T-cell (primary cell): ENCODE data around the gene FANCG. TPM values are rescaled to one million over a fixed set of nuclear protein-coding genes. Genes with fewer than 3 reads are reported as not detected.

Experiments used
- ATAC-seq, 4 experiments: fragments of 200-7000 bp in 3 of 4; fragments of 150-1000 bp in 1 of 4; cut with Tn5 transposase; replicated peaks in 1 of 4; 1 replicate in 3 of 4; 2 replicates in 1 of 4; pipeline ENCODE4 v1.10.0; 2021; ENCODE audit warnings: moderate library complexity in 3 of 4, mild to moderate bottlenecking in 2 of 4, moderate number of reproducible peaks in 1 of 4
- CTCF ChIA-PET, 2 donors: fragments of 300-600 bp; sonication (Branson Sonifier 250); formaldehyde crosslinking; loops; one replicate each; lab custom pipeline; 2022; ENCODE audit warnings: antibody characterized with exemption in 2 of 2; lab: Charles Lee
- POLR2A ChIA-PET, 2 donors: fragments of 300-600 bp; sonication (Branson Sonifier 250); formaldehyde crosslinking; loops; one replicate each; lab custom pipeline; 2022; ENCODE audit warnings: antibody characterized with exemption in 2 of 2; lab: Charles Lee
- DNase-seq, 35 experiments: peaks; one replicate each; pipeline versions ENCODE4 v3.0.0 to v3.0.0-alpha.2; 2013 to 2023
- H3K27ac ChIP-seq: one replicate; pipeline ENCODE4 v1.5.1; 2013; ENCODE audit warnings: low read length
- H3K27me3 ChIP-seq, 2 experiments: replicated peaks in 1 of 2; 1 replicate in 1 of 2; 2 replicates in 1 of 2; pipeline versions ENCODE4 v1.6.1 to v1.7.0; 2013; ENCODE audit warnings: low read length in 1 of 2, mixed read lengths in 1 of 2; ENCODE audit not compliant: control insufficient read depth in 2 of 2, insufficient read depth in 2 of 2; ENCODE audit errors: extremely low read depth in 1 of 2
- H3K36me3 ChIP-seq, 2 donors: 1 replicate in 1 of 2; 2 replicates in 1 of 2; pipeline versions ENCODE4 v1.6.1 to v1.7.0; 2013; ENCODE audit warnings: low read length in 1 of 2; ENCODE audit not compliant: control insufficient read depth in 2 of 2, insufficient read depth in 1 of 2; ENCODE audit errors: extremely low read depth in 1 of 2
- H3K4me1 ChIP-seq, 2 experiments: 1 replicate in 1 of 2; 2 replicates in 1 of 2; pipeline versions ENCODE4 v1.6.1 to v1.7.0; 2013; ENCODE audit warnings: low read length in 2 of 2, mixed read lengths in 1 of 2; ENCODE audit not compliant: insufficient read depth in 2 of 2, control insufficient read depth in 1 of 2; ENCODE audit errors: extremely low read depth in 1 of 2
- H3K4me3 ChIP-seq, 2 donors: 1 replicate in 1 of 2; 2 replicates in 1 of 2; pipeline versions ENCODE4 v1.5.1 to v1.7.0; 2013; ENCODE audit warnings: mild to moderate bottlenecking in 2 of 2, low read length in 1 of 2, moderate library complexity in 1 of 2; ENCODE audit not compliant: control insufficient read depth in 1 of 2; ENCODE audit errors: extremely low read depth in 1 of 2
- H3K9me3 ChIP-seq: 2 replicates; pipeline ENCODE4 v1.7.0; 2013
- H3K27ac Mint-ChIP-seq, 2 donors: one replicate each; pipeline ENCODE4 v1.8.0; 2020 to 2021; ENCODE audit warnings: mild to moderate bottlenecking in 2 of 2, mixed read lengths in 2 of 2
- H3K27me3 Mint-ChIP-seq, 2 donors: one replicate each; pipeline ENCODE4 v1.8.0; 2021 to 2022; ENCODE audit warnings: mixed read lengths in 2 of 2
- H3K36me3 Mint-ChIP-seq: one replicate; pipeline ENCODE4 v1.8.0; 2021; ENCODE audit warnings: mixed read lengths
- H3K4me1 Mint-ChIP-seq, 3 donors: one replicate each; pipeline ENCODE4 v1.8.0; 2020 to 2022; ENCODE audit warnings: mixed read lengths in 3 of 3, mild to moderate bottlenecking in 1 of 3
- H3K4me3 Mint-ChIP-seq, 3 donors: one replicate each; pipeline ENCODE4 v1.8.0; 2020 to 2022; ENCODE audit warnings: mild to moderate bottlenecking in 3 of 3, mixed read lengths in 3 of 3, moderate library complexity in 3 of 3
- H3K9me3 Mint-ChIP-seq, 3 donors: one replicate each; pipeline ENCODE4 v1.8.0; 2020 to 2022; ENCODE audit warnings: mixed read lengths in 3 of 3
- WGBS: methylation state at CpG from one replicate; pipeline ENCODE4 v1.1.5; 2013; ENCODE audit warnings: missing lambda C conversion rate; ENCODE audit not compliant: insufficient coverage; 5-methylcytosine and 5-hydroxymethylcytosine counted together
- total RNA-seq, 35 experiments: library from RNA in 6 of 35; stranded (reverse) in 6 of 35; fragments of 120-200 nt in 1 of 35; gene quantifications; one replicate each; pipeline versions ENCODE4 v1.2.1 to v1.2.4 and lab custom pipeline; 2013 to 2026

The FANCG gene
- total RNA-seq, 5 donors from 2014 or later (not counting 1 experiment from before 2014, with no cell fraction given), result 20.0 to 30.7 (median 28.2) TPM

DNA sequence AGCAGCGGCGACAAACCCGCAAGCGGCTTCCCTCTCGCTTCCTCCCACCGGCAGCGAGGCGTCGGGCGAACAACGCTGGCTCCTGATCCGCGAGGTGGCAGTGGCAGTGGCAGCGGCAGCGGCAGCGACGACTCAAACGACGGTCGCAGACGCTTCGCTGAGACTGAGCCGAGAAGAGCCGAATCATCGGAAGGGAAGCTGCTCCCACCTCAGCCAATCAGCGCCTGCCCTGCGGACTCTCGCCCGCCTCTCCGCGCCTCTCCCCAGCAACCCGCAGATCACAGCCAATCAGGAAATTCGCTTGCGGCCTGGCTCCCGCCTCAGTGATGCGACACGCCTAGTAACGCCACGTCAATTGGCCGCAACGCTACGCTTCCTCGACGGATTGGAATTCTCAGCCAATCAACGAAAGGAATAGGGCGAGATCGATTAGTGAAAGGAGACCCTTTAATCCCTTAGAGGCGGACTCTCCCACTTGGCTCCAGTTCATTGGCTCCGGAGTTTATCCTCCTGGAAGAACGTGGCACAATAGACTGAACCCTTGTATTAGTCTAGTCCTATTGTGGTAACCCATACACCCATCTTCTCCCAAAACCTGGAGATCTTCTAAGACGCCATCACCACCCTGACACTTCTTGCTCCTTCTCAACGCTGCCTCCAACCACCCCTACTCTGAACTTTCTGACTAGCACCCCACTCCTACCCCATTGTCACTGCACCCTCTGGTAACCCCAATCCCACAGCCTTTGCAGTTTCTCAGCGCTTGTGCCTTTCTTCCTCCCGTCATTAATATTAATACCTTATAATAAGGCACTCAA lies 7.1 kb downstream of the FANCG start, which contains the start of gene VCP:
VCP (minus strand) TSS at position 165 of the 818 bp plus-strand sequence. CDS start 272 bp downstream, outside the sequence.
- POLR2A ChIA-PET, result interaction anchor here in 1 of 2 donors (0.6 to 0.8 kb wide), 3 partner anchors 19 to 709 kb away, joined by 4 to 5 read pairs (median 4); partner anchors contain the start of gene DNAJB5
- Histone ChIP-seq H3K9me3 (no peaks in the 10 kb centered on the region), H3K27me3 (no peaks in the 10 kb centered on the region), H3K27ac (peak within 1 kb of the TSS; percentile 87), H3K4me1 (peaks cover 15 to 44% of the 10 kb centered on the region in 2 experiments), H3K4me3 (peak within 1 kb of the TSS; percentile 75 to 85), H3K36me3 (peaks cover 3 to 21% of the 10 kb centered on the region in 2 donors)
- Mint-ChIP-seq H3K27me3 (no peaks in the 10 kb centered on the region), H3K4me3 (peak within 1 kb of the TSS; percentile 87 to 91 (median 91)), H3K36me3 (peaks cover 11% of the 10 kb centered on the region), H3K4me1 (peaks cover 42 to 51% (median 50%) of the 10 kb centered on the region in 3 donors), H3K9me3 (no peaks in the 10 kb centered on the region), H3K27ac (peak within 1 kb of the TSS; percentile 94 to 95)
- 2% methylated on average over 48 of the region's 54 CpGs for WGBS
- CTCF ChIA-PET, result interaction anchor here (0.6 to 2.6 kb wide), 8 partner anchors 21 to 531 kb away, joined by 3 to 17 read pairs (median 4); partner anchors contain the start of gene PIGO (in 1 of the 2)
- peak; percentile 91 to 93 (median 92) for ATAC-seq
- peak; percentile 85 to 98 (median 97) for DNase-seq

DNA sequence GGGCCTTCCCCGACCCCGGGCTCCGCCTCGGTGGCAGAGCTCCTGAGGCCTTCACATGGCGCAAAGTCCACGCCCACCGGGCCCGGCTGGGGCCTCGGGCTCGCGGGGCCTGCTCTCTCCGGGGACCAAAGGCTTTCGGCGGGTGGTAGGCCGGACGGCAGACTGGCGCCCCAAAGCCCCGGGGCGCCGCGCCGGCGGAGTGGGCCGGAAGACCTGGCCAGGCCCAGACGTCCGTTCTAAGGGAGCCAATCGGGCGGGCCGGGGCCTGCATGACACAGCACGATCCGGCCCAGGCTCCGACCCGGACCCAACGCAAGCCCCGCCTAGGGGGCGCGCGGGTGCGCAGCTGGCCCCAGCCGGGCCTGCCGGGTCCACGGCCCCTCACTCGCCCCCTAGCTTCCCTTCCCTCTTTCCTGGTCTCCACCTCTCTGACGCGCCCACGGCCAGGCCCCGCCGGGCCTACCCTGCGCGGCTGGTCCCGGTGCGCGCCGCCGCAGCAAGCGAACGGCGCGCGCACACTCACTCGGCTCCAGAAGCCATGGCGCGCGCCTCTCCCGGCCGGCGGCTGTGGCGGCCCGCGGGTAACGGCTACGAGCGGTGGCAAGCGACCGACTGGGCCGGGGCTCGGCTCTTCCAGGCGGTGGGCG lies 7.8 kb downstream of the FANCG start:
- ATAC-seq (peak; percentile 56 to 62 (median 60)), DNase-seq (peak; percentile 29 to 80 (median 63))
- H3K4me1 Mint-ChIP-seq, result peaks cover 48 to 56% (median 50%) of the 10 kb centered on the region in 3 donors
- CTCF ChIA-PET, result interaction anchor here (0.6 to 2.6 kb wide), 14 partner anchors 8 to 587 kb away, joined by 3 to 17 read pairs (median 4); partner anchors contain the start of genes ATOSB (in 1 of the 2), FANCG (in 1 of the 2) and PIGO (in 1 of the 2)
- no peaks in the 10 kb centered on the region for H3K9me3 Mint-ChIP-seq
- Histone ChIP-seq H3K4me1 (peaks cover 15 to 46% of the 10 kb centered on the region in 2 experiments), H3K27ac (peak overlapping the region; percentile 87), H3K9me3 (no peaks in the 10 kb centered on the region), H3K27me3 (no peaks in the 10 kb centered on the region), H3K4me3 (peak overlapping the region; percentile 75 to 85), H3K36me3 (peaks cover 3 to 28% of the 10 kb centered on the region in 2 donors)
- H3K36me3 Mint-ChIP-seq, result peaks cover 18% of the 10 kb centered on the region
- POLR2A ChIA-PET, result interaction anchor here (0.6 to 2.0 kb wide), 5 partner anchors 8 to 967 kb away, joined by 3 to 11 read pairs (median 5); partner anchors contain the start of genes DNAJB5 (in 1 of the 2) and FANCG (in 1 of the 2)
- WGBS, result under 1% methylated on average over 74 of the region's 79 CpGs
- peak overlapping the region; percentile 94 to 95 for H3K27ac Mint-ChIP-seq
- H3K4me3 Mint-ChIP-seq, result peak overlapping the region; percentile 87 to 91 (median 91)
- no peaks in the 10 kb centered on the region for H3K27me3 Mint-ChIP-seq

DNA sequence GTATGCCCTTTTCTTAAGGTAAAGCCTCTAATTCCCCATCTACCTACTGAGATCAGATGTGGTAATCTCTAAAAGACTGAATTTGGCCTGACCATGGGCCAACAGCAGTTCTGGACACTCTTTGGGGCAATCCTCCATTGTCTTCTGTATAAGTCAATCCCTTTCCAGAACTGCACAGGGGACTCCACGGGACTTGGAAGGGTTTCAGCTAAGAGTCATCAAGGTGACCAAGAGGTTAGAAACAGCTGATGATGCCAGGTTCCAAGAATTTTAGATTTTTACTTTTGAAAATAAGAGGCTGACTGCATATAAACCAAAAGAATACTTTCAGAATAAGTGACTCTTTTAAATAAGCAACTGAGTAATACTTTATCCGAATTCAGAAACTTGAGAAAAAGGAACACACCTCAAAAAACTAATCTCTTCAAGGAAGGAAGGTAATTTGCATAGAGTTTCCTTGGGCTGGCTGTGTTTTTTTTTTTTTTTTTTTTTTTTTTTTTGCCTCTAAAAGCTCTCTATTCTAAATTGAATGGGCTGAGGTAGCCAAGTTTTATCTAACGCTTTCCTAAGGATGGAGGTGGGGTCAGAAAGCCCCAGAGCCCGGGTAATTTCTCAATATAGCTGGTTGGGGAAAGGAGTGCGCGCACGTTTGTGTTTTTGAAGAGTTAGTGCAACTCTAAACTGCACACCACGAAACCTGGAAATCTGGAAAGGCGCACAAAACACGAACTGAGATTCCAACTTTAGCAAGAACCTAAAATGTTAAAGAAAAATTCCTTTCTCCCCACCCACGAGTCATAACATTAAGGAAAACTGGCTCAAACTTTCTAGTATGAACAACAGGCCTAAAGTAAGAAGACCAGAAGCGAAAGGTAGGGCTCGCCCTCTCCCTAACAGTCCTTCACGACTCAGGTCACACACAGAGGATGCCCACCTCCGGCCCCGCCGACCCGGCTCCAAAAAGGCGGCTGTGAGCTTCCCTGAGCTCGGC lies 8.6 kb downstream of the FANCG start:
- ATAC-seq (no peak), DNase-seq (peak in 1 of 35 experiments; percentile 22)
- Mint-ChIP-seq H3K9me3 (no peaks in the 10 kb centered on the region), H3K4me3 (peak overlapping the region; percentile 87 to 91 (median 91)), H3K27ac (peak overlapping the region; percentile 92 to 94), H3K4me1 (peaks cover 48 to 60% (median 54%) of the 10 kb centered on the region in 3 donors), H3K27me3 (no peaks in the 10 kb centered on the region), H3K36me3 (peaks cover 21% of the 10 kb centered on the region)
- ChIA-PET CTCF (interaction anchor here (0.6 to 2.6 kb wide), 12 partner anchors 9 to 588 kb away, joined by 3 to 17 read pairs (median 6); partner anchors contain the start of genes ATOSB (in 1 of the 2), FANCG (in 1 of the 2) and PIGO (in 1 of the 2)), POLR2A (interaction anchor here (0.6 to 2.0 kb wide), 3 partner anchors 9 to 967 kb away, joined by 3 to 11 read pairs (median 8); partner anchors contain the start of gene FANCG (in 1 of the 2))
- Histone ChIP-seq H3K4me3 (peak overlapping the region; percentile 75 to 85), H3K27ac (peak overlapping the region; percentile 87), H3K4me1 (peaks cover 15 to 46% of the 10 kb centered on the region in 2 experiments), H3K36me3 (peaks cover 3 to 32% of the 10 kb centered on the region in 2 donors), H3K27me3 (no peaks in the 10 kb centered on the region), H3K9me3 (no peaks in the 10 kb centered on the region)
- WGBS, result 0% methylated on average over 10 of the region's 20 CpGs

DNA sequence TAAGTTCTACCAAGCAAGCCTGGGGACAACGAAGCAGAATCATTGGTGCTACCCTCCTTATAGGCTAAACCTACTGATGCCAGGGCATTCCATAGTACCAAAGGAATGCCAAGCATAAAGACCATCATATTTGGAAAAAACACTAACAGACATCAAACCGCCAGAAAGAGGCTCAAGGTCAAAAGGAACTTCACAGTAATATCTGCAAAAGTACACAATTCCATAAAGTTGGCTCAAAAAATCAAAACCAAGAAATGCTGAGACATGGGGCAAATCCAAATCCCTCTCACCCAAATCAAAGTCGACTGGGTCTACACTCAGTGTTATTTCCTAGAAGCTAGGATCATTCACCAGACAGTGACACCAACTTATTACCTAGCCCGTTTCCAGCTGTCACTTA lies 10.7 kb downstream of the FANCG start:
- no peaks in the 10 kb centered on the region for H3K9me3 Mint-ChIP-seq
- Histone ChIP-seq H3K4me1 (peaks cover 15 to 46% of the 10 kb centered on the region in 2 experiments), H3K9me3 (no peaks in the 10 kb centered on the region), H3K36me3 (peaks cover 8 to 52% of the 10 kb centered on the region in 2 donors), H3K27me3 (no peaks in the 10 kb centered on the region), H3K4me3 (no peak overlapping the region), H3K27ac (no peak overlapping the region)
- 92% methylated on average over 2 of the region's 4 CpGs for WGBS
- DNase-seq (no peak), ATAC-seq (no peak)
- no peaks in the 10 kb centered on the region for H3K27me3 Mint-ChIP-seq
- peaks cover 48 to 60% (median 54%) of the 10 kb centered on the region in 3 donors for H3K4me1 Mint-ChIP-seq
- H3K27ac Mint-ChIP-seq, result peak overlapping the region; percentile 37 to 55
- H3K4me3 Mint-ChIP-seq, result peak overlapping the region; percentile 29 to 91 (median 87)
- ChIA-PET POLR2A (interaction anchor here (0.6 to 1.4 kb wide), 6 partner anchors 8 to 734 kb away, joined by 3 to 14 read pairs (median 6); partner anchors contain the start of genes DNAJB5 (in 1 of the 2) and FANCG (in 1 of the 2)), CTCF (interaction anchor here (0.6 to 1.0 kb wide), 5 partner anchors 16 to 269 kb away, joined by 3 to 8 read pairs (median 5); partner anchors contain the start of gene STOML2 (in 1 of the 2))
- peaks cover 27% of the 10 kb centered on the region for H3K36me3 Mint-ChIP-seq

DNA sequence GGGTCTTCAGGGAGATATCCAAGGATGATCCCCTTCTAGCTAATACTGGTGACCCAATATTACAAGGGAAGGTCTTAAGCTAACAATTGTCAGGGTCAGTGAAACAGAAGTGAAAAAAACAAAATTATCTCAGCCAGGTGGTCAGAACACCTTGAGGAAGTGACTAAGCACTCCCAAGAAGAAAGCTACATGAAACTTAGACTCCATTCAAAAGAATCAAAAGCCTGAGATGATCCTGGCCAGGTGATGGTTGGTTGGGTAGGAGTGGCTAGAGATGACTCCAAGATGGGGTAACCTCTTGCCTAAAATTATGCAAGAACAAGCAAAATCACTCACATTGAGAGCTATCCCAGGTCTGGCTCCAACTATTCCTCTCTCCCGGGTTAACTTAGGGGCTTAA lies 12.7 kb downstream of the FANCG start:
- Mint-ChIP-seq H3K4me1 (peaks cover 46 to 51% (median 49%) of the 10 kb centered on the region in 3 donors), H3K27ac (peak overlapping the region in 1 of 2 donors; percentile 39), H3K36me3 (peaks cover 42% of the 10 kb centered on the region), H3K4me3 (peak overlapping the region in 1 of 3 donors; percentile 32), H3K27me3 (no peaks in the 10 kb centered on the region), H3K9me3 (no peaks in the 10 kb centered on the region)
- DNase-seq, result no peak
- Histone ChIP-seq H3K4me3 (no peak overlapping the region), H3K27ac (no peak overlapping the region), H3K27me3 (no peaks in the 10 kb centered on the region), H3K36me3 (peaks cover 19 to 71% of the 10 kb centered on the region in 2 donors), H3K9me3 (no peaks in the 10 kb centered on the region), H3K4me1 (peaks cover 14 to 38% of the 10 kb centered on the region in 2 experiments)
- ATAC-seq, result no peak
- POLR2A ChIA-PET, result interaction anchor here in 1 of 2 donors (0.5 to 0.9 kb wide), 2 partner anchors 14 to 58 kb away, joined by 3 read pairs; no protein-coding TSS in a partner anchor
- CTCF ChIA-PET, result interaction anchor here in 1 of 2 donors (1.0 kb wide), 2 partner anchors 8 to 168 kb away, joined by 3 read pairs; no protein-coding TSS in a partner anchor
- WGBS, result no CpG with 5 or more reads among the region's 1 CpG
